Adipose tissue (tissue), 3 donors: Measurements from ENCODE around the gene CABLES1. TPM values are rescaled to one million over a fixed set of nuclear protein-coding genes. Genes with fewer than 3 reads are reported as not detected.

Experiments used
- H3K27ac ChIP-seq: one replicate; pipeline ENCODE4 v1.5.1; 2013; ENCODE audit warnings: low read depth, low read length
- WGBS, 3 donors: extraction: QIAGEN DNeasy Blood & Tissue Kit; methylation state at CpG; one replicate each; pipeline ENCODE4 v1.1.7; 2013; 5-methylcytosine and 5-hydroxymethylcytosine counted together
- polyA plus RNA-seq, 3 donors: library from polyadenylated mRNA; stranded (reverse); fragments of 200-250 nt; gene quantifications; one replicate each; pipeline ENCODE4 v1.2.3, GENCODE V29; 2013
- donor health status: healthy with polysubstance abuse.
- donor health status: Bipolar disorder and iron deficiency.
- donor health status: healthy.

The CABLES1 gene
- polyA plus RNA-seq, 3 donors = 5.8 to 25.3 (median 18.7) TPM

DNA sequence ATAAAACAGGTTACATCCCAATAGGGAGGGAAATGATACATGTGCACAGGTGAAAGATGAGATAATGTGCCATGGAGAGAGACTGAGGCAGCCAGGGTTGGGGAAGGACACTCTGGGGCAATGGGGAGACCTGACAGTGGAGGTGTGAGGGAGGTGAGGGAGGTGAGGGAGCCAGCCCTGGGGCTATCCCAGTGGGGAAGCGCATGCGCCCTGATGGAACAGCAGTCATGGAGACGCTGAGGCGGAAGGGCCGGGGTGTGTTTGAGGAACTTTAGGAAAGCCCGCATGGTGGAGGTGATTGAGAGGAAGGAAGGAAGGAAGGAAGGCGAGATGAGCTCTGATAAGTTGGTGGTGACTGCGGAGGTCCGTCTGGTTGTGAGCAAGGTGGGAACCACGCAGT lies 66.5 kb downstream of the CABLES1 start:
- WGBS, 3 donors = 71 to 91% (median 73%) methylated on average over 10 of the region's 10 CpGs
- no peak overlapping the region for H3K27ac ChIP-seq

DNA sequence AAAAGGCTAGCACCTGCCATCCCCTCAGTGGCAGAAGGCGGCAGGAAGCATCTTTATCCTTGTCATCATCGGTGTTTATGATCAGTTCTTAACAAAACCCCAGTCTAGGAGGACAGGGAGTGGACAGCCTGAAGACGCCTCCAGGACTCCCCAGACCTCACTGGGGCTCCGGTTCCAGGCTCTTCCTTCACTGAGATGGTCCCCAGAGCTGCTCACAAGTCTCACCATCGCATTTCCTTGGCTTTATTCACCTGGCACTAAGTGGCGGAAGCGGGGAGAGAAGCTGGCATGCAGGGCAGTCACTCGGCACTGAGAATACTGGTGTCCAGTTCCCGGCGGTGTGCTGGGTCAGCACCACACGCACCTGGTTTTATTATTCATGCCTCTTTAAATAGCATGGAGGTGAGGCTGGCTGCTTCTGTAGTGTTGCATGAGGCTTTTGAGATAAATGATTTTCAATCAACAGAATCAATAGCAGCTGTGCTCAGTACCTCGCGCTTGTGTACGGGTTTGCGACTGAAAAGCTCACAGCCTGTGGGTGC lies 68.7 kb downstream of the CABLES1 start:
- H3K27ac ChIP-seq = no peak overlapping the region
- WGBS, 3 donors = 78 to 90% (median 89%) methylated on average over 15 of the region's 15 CpGs

DNA sequence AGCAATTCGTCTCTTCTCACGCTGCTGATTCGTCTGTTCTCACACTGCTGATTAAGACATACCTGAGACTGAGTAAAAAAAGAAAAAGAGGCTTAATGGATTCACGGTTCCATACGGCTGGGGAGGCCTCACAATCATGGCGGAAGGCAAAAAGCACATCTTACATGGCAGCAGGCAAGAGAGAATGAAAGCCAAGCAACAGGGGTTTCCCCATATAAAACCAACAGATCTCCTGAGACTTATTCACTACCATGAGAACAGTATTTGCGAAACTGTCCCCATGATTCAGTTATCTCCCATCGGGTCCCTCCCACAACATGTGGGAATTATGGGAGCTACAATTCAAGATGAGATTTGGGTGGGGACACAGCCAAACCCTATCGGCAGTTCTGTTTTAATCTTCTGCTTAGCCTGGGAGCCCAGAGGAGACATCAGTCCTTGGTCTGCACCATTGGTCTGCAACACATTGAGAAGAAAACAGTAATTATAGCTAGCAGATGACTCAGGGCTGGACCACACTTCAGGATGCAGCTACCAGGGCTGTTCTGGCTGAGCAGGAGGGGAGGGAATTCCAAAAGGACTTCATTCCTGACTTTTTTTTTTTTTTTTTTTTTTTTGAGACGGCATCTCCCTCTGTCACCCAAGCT lies 69.4 kb downstream of the CABLES1 start:
- H3K27ac ChIP-seq = no peak overlapping the region
- 84 to 90% (median 84%) methylated on average over 9 to 10 of the region's 10 CpGs for WGBS, 3 donors

DNA sequence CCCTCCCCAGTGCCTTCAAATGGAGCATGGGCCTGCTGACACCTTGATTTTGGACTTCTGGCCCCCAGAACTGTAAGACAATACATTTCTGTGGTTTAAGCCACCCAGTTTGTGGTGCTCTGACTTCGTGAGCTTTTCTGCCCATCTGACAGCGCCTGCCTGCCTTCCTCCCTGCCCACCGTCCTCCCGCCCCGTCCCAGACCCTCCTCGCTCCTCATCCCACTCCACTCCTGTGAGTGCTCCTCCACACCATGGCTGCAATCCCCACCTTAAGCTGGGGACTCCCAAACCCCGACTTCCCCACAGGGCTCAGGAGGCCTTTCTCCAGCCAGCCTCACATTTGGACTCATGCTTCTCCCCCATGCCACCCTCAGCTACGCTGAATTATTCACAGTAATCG lies 70.7 kb downstream of the CABLES1 start:
- H3K27ac ChIP-seq = no peak overlapping the region
- WGBS, 3 donors = 92 to 96% (median 95%) methylated on average over 9 of the region's 9 CpGs

DNA sequence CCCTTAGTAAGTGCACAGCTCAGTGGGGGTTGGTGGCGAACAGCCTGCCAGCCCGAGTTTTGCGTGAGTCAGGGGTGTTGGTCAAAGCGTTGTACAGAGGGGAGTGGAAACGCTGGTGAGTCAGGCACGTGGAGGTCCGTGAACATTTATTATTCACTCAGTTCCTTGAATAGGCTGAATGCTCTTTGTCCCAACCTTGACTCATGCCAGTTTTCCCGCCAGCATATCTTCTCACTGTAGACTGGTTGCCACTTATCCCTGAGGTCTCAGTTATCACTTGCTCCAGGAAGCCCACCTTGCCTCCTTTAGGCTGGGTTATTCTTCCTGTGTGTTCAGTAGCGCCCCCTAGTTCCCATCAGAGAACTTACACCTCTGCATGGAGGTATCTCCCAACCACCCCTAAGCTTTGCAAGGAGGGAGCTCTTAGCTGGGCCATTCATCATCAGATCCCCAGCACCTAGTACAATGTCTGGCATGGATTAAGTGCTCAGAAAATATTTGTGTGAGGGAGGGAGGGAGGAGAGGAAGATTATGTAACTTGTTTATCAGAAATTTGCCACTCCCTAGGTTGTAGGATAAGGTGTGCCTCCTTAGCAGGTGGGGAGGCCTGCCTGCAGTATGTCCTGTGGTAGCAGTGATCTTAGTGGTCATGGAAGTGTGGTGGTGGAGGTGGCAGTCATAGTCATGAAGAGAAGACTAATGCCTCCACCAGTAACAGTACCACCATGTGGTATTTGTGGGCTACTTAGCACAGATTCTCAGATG lies 72.1 kb downstream of the CABLES1 start:
- H3K27ac ChIP-seq = no peak overlapping the region
- 88 to 91% (median 91%) methylated on average over 9 of the region's 9 CpGs for WGBS, 3 donors

DNA sequence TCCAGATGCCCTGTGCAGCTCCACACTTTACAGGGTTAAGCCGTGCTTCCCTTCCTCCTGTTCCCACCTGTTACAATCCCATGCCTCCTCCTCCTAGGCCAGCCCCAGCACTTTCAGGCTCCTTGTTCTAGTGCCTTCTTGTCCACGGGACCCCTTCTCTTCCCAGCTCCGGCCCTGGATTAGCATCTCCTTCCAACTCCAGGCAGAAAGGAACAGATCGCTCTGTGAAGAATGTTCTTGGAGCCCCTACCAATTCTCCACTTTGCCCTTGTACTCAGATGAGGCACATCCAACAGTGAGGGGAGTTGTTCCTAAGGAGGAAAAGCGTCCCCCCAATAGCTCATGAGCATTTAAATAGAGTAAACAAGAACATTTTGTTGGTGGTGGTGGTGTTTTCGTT lies 72.7 kb downstream of the CABLES1 start:
- 94 to 98% (median 96%) methylated on average over 6 of the region's 6 CpGs for WGBS, 3 donors
- H3K27ac ChIP-seq = no peak overlapping the region

DNA sequence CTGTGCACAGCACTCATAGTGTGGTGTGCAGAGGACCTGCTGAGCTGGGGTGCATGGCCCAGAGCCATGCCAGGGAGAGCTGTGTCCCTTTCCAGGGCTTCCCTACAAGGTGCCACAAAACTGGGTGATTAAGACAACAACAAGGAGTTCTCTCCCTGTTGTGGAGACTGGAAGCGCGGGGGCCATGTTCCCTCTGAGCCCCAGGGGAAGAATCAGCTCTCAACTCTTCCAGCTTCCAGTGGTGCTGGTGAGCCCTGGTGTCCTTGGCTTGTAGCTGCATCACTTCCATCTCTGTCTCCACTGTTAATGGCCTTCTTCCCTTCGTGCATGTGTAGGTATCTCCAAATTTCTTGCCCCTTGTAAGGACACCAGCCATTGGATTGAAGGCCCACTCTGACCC lies 73.3 kb downstream of the CABLES1 start:
- H3K27ac ChIP-seq = no peak overlapping the region
- 97 to 98% (median 98%) methylated on average over 3 of the region's 3 CpGs for WGBS, 3 donors

DNA sequence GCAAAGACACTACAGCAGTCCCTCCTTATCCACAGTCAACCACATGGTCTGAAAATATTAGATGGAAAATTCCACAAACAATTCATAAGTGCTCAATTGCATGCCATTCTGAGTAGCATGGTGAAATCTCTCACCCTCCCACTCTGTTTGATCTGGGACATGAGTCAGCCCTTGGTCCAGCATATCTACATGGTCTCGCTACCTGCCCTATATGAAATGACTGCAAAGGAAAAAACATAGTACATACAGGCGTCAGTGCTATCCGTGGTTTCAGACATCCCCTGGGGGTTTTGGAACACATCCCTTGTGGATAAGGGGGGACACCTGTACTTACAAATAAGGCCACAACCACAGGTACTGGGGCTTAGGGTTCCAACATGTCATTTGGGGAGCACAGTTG lies 73.7 kb downstream of the CABLES1 start:
- 91 to 95% (median 93%) methylated on average over 3 of the region's 3 CpGs for WGBS, 3 donors
- no peak overlapping the region for H3K27ac ChIP-seq

DNA sequence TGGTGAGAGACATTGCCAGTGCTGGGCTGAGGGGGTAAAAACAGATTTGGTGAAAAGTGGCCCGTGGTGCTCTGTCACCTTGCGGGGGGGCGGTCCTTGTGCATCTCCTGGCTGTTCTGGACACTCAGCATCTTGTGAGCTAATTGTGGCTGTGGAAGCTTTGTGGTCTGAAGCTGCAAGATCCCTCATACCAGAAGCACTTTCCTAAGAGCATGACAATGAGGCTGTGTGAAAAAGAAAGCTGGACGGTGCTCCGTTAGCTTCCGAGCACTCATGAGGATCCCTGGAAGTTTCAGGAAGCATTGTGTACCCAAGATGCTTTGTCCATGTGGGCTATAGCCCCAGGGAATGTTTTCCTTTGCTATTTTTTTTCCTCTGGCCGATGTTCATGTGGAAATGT lies 74.5 kb downstream of the CABLES1 start:
- 88 to 94% (median 91%) methylated on average over 7 of the region's 7 CpGs for WGBS, 3 donors
- H3K27ac ChIP-seq = no peak overlapping the region

DNA sequence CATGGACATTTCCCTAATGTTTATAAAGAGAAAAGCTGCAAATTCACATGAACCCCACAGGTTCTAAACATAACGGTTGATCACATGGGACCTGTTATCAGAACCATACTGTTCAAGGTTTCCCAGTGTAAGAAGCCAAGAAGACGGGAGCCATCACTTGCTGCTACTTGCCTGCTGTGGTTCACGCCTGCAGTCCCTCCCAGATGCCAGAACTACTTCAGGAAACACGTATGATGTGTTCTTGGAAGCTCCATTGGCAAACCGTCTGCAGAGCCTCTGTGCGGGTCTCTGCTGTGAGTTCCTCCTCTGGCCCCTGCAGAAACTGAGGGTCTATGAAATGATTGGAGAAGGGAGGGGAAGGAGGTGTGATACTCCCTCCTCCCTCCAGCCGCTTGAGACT lies 75.2 kb downstream of the CABLES1 start:
- H3K27ac ChIP-seq = no peak overlapping the region
- WGBS, 3 donors = 81 to 92% (median 92%) methylated on average over 7 of the region's 7 CpGs

DNA sequence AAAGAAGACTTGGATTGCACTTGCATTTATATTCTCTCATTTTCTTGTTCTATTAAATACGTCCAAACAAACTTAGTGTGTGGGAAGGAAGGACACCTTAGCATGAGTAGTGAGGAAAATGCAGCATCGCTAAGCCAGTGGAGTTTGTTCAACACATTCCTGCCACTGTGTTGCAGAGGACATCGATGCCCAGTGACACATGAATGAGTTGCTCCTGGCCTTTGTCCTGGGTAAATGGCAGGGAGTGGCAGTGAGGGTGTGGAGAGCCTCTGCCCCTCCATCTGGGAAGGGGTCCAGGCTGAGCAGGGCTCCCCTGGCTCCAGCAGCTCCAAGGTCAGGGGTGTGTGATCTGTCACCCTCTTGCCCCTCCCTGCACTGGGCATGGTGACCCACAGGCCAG lies 75.9 kb downstream of the CABLES1 start:
- 88 to 97% (median 94%) methylated on average over 3 of the region's 3 CpGs for WGBS, 3 donors
- no peak overlapping the region for H3K27ac ChIP-seq

DNA sequence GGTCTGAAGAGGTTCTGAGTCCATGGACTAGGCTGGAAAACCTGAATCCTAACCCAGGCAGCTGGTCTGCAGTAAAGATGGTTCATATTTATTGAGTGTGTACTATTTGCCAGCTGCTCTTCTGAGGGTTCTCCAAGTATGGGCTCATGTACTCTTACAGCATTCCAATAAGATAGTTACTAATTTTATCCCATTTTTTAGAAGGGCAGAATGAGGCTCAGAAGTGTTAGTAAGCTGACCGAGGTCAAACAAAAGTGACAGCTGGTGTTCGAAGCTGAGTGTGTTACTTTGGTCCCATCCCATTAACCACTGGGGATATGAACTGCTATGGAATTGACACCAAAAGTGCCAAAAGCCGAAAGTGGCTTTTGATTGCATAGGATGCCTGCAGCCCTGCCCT lies 76.9 kb downstream of the CABLES1 start:
- no peak overlapping the region for H3K27ac ChIP-seq

DNA sequence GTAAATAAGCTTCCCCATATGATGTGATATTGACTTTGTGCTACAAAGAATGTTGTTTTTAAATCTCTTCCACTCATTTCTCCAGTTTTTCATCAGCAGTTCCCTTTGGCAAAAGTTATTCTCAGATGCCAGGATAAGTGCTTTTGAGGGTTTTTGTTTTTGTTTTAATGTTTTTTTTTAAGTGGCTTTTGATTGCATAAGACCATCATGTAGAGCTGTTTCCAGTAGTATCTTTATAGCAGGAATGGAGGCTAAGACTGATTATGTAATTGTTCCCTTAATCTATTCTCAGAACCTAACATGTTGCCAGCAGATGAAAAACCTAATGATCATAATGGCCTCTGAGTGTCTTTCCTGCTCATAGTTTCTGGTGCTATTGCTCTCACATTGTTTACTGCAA lies 77.9 kb downstream of the CABLES1 start:
- no peak overlapping the region for H3K27ac ChIP-seq

More for the DNA sequence above, 76.9 kb downstream of the CABLES1 start:
- WGBS, 3 donors = 90 to 95% (median 93%) methylated on average over 3 of the region's 3 CpGs

DNA sequence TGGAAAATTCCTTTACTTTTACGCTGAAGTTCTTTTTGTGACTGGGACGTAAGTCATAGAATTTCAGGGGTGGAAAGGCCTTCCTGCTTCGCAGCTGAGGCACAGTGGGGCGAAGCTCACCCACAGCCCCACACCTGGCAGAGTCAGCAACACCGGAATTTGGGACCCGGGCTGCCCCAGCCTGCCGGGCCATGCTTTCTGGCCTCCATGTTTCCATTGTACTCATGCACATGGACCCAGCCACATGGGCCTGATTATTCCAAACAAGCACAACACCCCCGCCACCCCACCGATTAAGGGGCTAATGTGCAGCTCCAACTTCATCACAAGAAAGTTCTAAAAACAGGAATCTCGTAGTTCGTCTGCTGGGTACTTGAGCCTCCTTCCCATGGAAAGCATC lies 82.5 kb downstream of the CABLES1 start:
- 92 to 97% (median 96%) methylated on average over 11 of the region's 11 CpGs for WGBS, 3 donors
- H3K27ac ChIP-seq = no peak overlapping the region

DNA sequence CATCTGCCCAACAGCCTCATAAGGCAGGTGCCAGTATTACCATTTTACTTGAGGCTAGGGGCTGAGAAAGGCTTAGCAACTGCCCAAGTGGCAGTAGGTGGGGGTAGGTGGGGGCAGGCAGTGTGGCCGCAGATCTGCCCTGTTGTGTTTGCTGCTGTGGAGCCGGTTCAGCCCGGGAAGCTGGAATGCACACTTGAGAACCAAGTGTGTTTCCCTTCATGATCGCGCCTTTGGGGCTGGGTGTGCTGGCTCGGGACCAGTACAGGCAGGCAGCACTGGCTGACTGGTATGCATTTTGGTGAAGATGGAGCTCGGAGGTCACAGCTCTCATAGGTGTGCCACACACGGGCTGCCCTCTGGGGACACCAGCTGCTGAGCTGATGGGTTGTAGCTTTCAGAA lies 85.1 kb downstream of the CABLES1 start:
- no peak overlapping the region for H3K27ac ChIP-seq
- WGBS, 3 donors = 90 to 93% (median 92%) methylated on average over 8 of the region's 8 CpGs

DNA sequence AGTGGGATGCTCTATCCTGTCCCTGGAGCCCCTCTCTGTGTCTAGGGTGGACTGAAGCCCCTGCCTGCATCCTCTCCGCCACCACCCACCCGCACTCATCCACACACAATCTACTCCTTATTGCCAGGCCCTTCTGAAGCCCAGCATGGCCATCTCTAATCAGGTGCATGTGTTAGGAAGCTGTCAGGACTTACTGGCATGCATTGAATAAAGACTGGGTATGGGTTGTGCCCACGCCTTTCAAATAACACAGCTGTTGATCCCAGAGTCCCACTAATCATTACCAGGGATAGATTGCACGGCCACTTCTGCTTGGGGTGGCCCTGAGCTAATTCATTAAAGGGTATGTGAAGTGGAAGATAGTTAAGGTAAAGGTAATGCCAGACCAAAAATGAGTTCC lies 88.4 kb downstream of the CABLES1 start:
- no peak overlapping the region for H3K27ac ChIP-seq
- 92 to 95% (median 95%) methylated on average over 4 of the region's 4 CpGs for WGBS, 3 donors

DNA sequence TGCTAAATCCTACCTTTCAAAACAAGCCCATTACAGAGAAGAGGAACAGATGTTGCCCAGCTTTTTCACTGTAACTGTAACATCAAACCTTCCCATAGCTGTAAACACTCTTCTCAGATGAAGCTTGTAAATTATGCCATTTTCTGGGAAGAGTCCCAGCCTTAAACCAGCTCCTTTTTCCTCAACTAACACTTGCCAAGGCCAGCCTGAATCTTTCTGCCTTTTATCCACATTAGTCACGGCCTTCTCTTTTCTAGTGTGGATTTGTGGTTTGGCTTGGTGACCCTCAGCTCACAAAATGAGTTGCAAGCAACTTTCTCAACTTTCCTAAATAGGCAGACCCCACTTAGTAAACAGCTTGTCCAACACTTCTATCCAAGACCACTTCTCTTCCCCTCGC lies 90.2 kb downstream of the CABLES1 start:
- H3K27ac ChIP-seq = peak overlapping the region; percentile 48
- WGBS, 3 donors = 70 to 88% (median 71%) methylated on average over 2 of the region's 2 CpGs

DNA sequence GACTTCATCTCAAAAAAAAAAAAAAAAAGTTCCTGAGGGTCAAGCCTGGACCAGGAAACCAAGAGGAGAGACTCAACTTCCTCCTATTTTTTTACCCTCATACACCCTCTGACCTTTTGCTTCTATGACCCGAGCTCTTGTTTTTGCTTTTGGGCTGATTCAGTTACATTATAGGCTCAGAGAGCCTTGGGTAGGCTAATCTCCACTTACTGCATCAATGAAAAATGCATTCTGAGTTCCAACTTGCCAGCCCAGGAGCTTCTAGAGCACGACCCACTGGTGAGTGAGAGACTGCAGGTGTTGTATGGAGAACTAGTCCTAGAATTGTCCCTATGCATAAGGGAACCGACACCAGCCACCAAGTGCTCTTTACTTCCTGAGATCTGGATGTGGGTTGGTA lies 91.1 kb downstream of the CABLES1 start:
- WGBS, 3 donors = 60 to 72% (median 64%) methylated on average over 3 of the region's 3 CpGs
- no peak overlapping the region for H3K27ac ChIP-seq

DNA sequence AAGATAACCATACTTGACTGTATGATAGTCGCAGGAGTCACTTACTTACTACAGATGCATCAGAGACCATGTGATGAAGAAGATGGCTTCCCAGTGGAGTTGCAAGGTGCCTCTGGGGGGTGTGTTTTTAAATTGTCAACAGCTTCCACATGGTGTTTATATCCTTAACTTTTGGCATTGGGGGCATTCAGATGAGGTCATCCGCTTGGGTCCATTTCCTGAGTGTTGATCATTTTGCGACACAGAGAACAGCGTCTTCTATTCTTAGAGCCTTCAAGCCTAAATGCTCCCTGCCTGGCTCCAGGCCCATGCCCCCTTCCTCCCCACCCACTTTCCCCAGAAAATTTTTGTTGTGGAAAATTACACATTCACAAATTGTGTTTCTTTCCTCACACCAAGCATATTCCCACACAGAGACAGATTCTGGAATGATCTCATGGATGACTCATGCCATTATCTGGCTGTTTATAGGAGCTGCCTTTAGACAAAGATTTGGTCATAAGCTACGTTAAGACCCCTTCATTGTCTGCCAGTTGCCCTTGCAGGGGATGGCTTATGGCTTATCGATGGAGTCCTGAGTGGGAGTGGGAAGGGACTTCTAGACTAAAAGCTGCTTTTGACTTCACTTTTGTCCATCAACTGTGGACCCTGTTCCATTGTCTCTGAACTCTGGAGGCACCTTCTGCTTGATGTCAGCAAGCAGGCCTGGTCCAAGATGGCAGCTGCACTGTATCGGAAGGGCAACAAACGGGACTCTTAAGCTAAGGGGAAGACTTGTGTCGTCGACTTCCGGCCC lies 91.8 kb downstream of the CABLES1 start:
- H3K27ac ChIP-seq = peak overlapping the region; percentile 46
- 65 to 82% (median 65%) methylated on average over 11 of the region's 11 CpGs for WGBS, 3 donors
